Stimulated activated CD4-positive, alpha-beta T cell treated with anti-CD3 and anti-CD28 coated beads, Interleukin-2, amount 100 ng/mL, for 4 hours (primary cell): ENCODE measurements around the gene CCBE1.

Experiments used
- DNase-seq: peaks from one replicate; pipeline ENCODE4 v3.0.0-alpha.2; 2020; ENCODE audit warnings: low read depth

The CCBE1 gene

GRCh38 chr18:59393381-59393780 lies 303.8 kb downstream of the CCBE1 start:
- no peak for DNase-seq

GRCh38 chr18:59388817-59389216 lies 308.4 kb downstream of the CCBE1 start:
- DNase-seq, result no peak

DNA sequence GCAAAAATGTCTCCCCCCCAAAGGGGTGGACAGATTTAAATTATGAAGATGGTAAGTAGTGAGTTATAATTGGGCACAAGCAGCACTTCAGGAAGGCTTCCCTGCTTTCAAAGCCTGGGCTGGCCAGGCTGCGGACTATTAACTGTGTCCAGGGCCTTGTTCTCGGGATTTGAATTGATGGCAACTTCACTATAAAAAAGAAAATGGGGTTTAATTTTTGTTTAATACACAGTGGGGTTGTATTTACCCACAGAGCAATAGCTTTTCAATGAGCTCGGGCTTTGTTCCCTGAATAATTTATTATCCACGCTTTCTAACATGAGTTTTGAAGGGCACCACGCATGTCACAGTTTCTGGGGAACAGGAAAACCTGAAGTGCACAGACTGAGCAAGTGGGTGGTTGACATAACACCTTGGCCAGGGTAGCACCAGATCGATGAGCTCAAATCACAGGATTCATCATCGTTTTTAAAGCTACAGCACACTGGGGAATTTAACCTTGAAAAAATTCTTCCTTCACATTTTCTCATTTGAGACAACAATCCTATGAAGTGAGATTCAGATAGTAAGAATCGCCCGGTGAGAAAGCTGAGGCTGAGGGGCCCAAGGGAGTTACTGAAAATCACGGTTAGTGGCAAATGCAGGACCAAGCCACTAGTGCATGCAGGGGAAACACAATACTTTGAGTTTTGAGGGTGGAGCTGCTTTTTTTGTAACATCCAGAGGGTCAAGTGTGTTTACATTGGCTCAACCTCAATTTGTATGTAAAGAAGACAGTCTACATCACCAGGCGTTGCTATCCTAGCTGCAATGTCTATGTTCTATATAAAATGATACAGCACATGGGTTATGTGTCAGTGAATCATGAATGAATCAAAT lies 309.3 kb downstream of the CCBE1 start:
- DNase-seq, result no peak

DNA sequence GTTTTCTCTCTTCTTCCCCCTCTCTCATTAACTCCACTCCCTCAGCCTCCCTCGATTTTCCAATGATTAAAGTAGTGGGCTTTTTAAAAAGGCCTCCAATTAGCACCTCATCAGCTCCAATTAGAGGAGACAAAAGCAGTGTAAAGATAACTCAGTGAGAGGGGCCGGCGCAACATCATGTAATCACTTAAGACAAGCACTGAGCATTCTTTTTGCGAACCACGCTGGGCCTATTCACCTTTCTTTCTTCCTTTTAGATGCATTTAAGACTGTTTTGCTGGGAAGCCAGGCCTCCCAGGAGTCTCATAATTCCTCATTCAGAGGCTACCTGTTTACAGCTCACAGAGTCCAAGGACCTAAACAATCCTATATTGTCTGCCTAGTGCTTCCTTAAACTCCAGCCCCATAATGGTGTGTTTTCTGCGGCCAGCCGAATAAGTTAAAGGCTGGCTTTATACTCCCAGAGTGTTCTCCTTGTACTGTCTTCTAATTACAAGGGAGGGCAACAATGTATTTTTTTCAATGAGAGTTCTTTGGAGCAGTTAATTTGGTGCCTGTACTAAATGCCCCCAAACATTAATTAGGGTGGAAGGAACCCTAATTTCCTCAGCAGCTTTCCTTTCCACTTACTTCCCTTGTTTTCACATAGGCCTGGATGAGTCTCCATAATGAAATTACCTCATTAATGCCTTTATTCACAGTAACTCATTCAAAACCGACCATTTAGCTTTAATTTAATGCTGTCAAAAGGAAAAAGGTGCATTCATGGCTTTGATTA lies 310.1 kb downstream of the CCBE1 start:
- no peak for DNase-seq

GRCh38 chr18:59385191-59385590 lies 312.0 kb downstream of the CCBE1 start:
- DNase-seq, result no peak

- DNase-seq, result no peak
Measured at GRCh38 chr18:59383851-59384250, 313.4 kb downstream of the CCBE1 start.

DNA sequence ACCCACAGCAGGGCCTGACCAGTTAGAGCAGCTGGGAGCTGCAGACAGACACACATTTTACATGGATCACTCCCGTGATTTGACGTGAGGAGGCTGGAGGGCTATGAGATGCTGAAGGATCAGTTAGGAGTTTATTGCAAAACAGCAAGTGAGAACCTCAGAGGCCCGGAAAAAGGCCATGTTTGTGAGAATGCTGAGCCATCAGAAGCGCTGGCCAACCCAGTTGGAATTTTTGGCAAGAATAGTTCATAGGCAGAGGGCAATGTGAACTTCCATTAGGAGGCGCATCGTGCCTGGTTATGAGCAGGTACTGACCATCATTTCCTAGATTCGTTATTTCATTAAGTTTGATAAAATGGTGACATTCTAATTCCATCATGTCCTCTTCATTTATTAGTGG lies 314.8 kb downstream of the CCBE1 start:
- no peak for DNase-seq

DNA sequence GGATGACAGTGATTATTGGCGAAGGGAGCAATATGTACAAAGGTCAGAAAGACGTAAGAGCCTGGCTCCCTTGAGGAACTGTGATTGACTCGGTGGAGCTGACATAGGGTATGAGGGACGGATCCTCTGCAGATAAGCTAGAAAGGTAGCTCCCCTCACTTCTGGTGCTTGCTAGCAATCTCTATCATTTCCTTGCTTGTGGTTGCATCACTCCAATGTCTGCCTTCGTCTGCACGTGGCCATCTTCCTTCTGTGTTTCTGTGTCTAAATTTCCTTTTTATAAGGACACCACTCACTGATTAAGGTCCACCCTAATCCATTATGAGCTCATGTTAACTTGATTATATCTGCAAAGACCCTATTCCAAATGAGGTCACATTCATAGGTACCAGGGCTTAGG lies 315.3 kb downstream of the CCBE1 start:
- DNase-seq, result no peak
